ENCODE data around the gene KPNA2. TPM values are rescaled to one million over a fixed set of nuclear protein-coding genes. Genes with fewer than 3 reads are reported as not detected.

Gene KPNA2
- total RNA-seq = 64.7 and 197 TPM in 2 replicates

DNA sequence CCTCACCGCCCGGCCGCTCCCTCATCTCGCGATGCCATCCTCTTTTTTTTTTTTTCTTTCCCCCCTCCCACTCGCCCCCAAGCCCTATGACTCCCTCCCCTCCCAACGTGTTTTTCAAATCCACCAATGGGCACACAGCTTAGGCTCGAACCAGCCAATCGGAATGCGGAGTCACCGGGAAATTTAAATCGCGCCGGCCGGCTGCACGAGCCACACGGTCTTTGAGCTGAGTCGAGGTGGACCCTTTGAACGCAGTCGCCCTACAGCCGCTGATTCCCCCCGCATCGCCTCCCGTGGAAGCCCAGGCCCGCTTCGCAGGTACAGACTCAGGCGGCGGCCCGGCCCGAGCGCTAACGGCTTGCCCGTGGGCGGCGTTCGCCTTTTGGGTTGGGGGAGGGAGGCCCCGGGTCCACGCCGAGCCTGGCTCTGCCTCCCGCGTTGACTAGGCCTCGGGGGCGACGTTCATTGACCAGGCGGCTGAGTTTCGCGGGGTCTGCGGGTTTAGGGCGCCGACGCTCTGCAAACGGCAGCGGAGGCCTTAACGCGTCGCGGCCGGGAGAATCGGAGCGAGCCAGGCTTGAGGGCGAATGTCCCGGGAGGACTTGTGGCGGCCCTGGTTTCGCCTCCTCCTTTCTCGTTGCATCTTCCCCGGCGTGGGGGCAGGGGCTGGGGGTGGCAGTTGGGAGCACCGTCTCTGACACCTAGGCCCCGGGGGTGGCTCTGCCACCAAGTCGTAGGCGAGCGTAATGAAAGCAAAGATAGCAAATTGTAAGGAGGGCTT, at the start of gene KPNA2:
KPNA2 (plus strand) TSS at position 213 of the 781 bp plus-strand sequence. CDS start 1,398 bp downstream, outside the sequence.

DNA sequence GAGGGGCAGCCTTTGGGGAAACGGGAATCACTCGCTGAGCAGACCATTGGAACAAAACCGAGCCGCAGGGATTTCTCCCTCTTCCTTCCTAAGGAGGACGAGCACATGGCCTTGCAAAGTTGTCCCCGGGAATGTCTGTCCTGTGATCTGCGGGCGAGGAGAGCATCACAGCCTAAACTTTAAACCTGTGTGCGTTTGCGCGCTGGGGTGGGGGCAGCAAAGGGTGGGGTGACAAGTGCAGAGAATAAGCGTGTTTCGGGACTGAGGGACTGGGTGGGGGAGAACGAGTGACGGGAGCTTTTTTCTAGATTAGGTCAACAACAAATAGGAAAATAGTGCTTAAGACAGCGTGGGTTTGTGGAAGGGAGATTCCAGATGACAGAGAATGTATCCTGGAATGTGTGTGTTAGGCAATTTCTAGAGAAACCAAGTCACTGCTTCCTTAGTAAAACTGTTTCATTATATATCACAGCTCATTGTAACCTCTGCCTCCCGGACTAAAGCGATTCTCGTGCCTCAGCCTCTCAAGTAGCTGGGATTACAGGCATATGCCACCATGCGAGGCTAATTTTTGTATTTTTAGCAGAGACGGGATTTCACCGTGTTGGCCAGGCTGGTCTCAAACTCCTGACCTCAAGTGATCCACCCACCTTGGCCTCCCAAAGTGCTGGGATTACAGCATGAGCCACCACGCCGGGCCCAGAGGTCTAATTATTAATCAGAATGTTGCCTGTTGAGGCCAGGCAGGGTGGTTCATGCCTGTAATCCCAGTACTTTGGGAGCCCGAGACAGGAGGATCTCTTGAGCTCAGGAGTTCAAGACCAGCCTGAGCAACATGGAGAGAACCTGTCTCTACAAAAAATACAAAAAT, 39.0 kb upstream of the KPNA2 start, which contains the start of gene C17orf58:
C17orf58 (minus strand) TSS at position 169 of the 871 bp plus-strand sequence. CDS start 271 bp downstream, outside the sequence.

Other genes with a start within 250 kb of the KPNA2 start
- 41.2 and 43.9 TPM in 2 replicates for gene BPTF, start 210.2 kb upstream of the KPNA2 start, total RNA-seq
- gene C17orf58, start 39.3 kb upstream of the KPNA2 start, total RNA-seq = 14.2 and 14.8 TPM in 2 replicates
- 70.5 and 82.1 TPM in 2 replicates for gene AMZ2, start 212.3 kb downstream of the KPNA2 start, total RNA-seq